HG03103 (cell line): ENCODE data around the gene TMEM132D.

Experiments used
- ATAC-seq: cut with Tn5 transposase; IDR thresholded peaks from one replicate; pipeline ENCODE4 v1.9.1; 2021; ENCODE audit warnings: low read depth; ENCODE audit not compliant: unreplicated experiment

The TMEM132D gene

GRCh38 chr12:129607301-129607700 is 296.5 kb downstream of the TMEM132D start:
- no peak for ATAC-seq

GRCh38 chr12:129606239-129606638 is 297.6 kb downstream of the TMEM132D start:
- no peak for ATAC-seq

GRCh38 chr12:129605666-129606065 is 298.2 kb downstream of the TMEM132D start:
- no peak for ATAC-seq

GRCh38 chr12:129604506-129604905 is 299.3 kb downstream of the TMEM132D start:
- no peak for ATAC-seq

GRCh38 chr12:129599406-129599805 is 304.4 kb downstream of the TMEM132D start:
- ATAC-seq = no peak

- ATAC-seq = no peak
Observed at GRCh38 chr12:129594098-129594497, 309.7 kb downstream of the TMEM132D start.

DNA sequence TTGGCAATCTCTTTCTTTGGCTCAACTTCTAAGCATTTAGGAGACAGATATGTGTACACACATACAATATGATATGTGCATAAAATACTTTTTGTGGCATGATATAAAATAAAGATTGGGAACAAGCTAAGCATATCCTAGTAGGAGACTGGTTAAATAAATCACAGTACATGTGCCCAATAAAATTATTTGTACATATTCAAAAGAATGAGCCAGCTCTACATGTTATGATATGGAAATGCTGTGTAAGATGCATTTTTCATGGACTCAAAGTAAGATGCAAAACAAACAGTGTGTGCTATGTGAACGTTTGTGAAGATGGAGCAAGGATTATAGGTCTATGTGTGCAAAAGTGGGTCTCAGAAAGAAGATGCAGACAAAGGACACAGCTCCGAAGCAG is 311.4 kb downstream of the TMEM132D start:
- no peak for ATAC-seq

DNA sequence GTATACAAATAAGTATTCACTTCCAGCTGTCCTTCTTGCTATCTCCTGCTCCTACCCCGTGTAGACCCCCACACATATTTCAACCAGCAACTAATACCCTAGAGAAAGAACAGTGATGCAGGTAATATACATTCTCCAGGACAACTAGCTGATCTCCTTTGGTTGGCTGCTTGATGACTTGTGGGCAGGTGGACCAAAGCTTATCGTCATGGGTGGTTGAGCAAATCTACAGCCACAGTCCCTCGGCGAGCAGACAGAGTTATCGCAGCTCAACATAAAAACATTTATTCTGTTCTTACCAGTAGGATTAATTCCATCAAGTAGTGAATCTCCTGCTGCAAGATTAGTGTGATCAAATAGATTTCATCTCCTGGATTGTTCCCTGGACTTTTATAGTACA is 314.3 kb downstream of the TMEM132D start:
- ATAC-seq = no peak

DNA sequence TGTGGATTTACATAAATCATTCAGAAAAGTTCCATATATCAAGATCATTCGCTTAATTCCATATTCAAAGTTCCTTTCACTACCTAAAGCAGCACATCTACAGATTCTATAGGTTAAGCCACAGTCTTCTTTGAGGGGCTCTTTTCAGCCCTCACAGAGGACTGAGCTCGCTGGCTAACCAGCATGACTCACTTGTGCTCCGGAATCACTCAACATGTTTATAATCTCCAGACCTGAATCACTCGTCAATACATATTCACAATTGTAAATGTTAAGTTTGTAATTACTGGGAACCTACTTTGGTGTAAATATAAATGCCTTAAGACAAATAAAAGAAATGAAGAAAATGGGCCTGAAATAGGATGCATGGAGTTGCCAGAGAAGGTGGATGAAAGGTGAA is 315.7 kb downstream of the TMEM132D start:
- ATAC-seq = no peak

DNA sequence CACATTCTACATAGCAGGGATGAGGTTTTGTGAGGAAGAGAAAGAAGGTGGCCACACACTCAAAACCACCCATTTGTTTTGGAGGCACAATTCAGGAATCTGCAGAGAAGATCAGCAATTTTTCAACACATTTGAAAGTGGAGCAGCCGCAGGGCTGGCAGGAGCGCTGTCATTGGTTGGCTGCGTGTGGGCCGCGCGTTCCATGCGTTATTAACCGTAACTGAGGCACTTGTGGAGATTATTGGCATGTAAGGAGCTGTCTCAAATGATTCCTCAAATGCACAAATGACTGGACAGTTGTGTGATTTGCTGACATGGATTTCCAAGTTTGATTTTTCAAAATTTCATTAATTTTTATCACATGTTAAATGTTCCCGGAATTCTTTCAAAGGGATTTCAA is 318.5 kb downstream of the TMEM132D start:
- no peak for ATAC-seq

DNA sequence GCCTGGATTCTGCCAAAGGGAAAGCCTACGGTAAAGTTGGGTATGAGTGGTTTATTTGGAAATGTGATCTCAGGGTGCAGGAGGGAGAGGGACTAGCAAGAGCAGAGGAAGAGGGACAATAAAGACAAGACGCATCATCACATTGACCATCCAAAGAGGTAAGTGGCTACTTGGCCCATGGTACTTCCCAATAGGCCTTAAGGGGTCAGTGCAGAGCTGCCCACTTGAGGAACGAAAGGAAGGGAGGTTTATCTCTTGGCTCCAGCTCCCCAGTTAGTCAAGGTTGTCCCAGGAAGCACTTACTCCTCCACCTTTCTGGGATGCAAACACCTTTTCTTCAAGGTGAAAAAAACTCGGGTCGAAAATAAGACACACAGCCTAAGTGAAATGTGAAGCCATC is 323.9 kb downstream of the TMEM132D start:
- no peak for ATAC-seq

- no peak for ATAC-seq
Observed at GRCh38 chr12:129571901-129572494, 331.8 kb downstream of the TMEM132D start.

GRCh38 chr12:129570796-129571400 is 332.9 kb downstream of the TMEM132D start:
- ATAC-seq = no peak

GRCh38 chr12:129566800-129567199 is 337.0 kb downstream of the TMEM132D start:
- ATAC-seq = no peak

- no peak for ATAC-seq
Observed at GRCh38 chr12:129564768-129565167, 339.1 kb downstream of the TMEM132D start.

DNA sequence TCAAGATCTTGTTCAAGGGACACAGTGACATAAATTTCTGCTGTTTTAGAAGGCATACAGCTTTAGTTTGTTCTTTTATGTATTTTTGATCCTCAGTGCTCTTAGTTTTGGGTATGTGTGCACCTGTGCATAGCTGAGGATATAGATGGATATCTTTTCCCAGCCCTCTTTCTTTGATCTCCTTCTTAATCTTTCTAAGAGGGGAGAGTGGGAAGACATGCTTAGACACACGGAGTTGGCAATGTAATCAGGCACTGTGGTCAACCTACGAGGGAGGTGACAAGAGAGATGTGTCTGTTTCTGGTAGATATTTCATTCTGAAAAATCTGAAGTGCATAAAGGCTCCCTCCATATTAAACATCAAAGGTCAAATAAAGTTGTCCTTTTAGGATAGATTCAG is 340.6 kb downstream of the TMEM132D start:
- no peak for ATAC-seq

GRCh38 chr12:129561304-129561703 is 342.5 kb downstream of the TMEM132D start:
- ATAC-seq = no peak

- no peak for ATAC-seq
Observed at GRCh38 chr12:129559776-129560175, 344.0 kb downstream of the TMEM132D start.

DNA sequence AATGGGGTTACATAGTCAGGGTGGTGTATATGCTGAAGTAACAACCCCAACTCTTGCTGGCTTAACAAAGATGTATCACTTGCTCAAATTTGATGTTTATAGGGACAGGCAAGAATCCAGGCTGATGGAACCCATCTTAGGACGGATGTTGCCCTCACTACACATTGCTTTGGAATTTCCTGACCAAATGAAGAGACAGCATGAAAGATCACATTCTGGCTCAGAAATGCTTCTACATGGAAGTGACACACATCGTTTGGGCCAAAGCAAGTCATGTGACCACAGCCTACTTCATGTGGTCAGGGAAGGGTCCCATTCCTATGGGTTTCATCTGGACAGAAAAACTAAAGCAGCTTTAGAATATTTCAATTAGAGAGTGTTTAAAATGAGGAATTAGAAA is 345.8 kb downstream of the TMEM132D start:
- no peak for ATAC-seq

DNA sequence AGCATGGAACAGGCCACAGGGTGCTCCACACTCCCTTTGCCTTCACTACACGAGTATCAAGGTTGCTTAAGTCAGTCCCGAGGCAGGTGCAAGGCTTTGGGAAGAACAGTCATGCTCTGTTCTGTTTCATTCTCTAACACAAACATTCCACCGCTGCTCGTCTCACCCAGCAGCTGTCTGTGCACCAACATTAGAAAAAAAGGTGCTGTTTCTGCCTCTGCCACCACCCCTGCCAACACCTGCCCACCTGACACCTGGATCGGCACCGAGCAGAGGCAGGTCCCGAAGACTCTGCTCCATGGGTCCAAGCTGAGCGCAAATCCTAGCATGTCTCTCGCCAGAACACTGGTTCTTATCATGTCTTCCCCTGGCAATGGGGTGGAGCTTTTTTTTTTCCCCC is 347.7 kb downstream of the TMEM132D start:
- no peak for ATAC-seq

DNA sequence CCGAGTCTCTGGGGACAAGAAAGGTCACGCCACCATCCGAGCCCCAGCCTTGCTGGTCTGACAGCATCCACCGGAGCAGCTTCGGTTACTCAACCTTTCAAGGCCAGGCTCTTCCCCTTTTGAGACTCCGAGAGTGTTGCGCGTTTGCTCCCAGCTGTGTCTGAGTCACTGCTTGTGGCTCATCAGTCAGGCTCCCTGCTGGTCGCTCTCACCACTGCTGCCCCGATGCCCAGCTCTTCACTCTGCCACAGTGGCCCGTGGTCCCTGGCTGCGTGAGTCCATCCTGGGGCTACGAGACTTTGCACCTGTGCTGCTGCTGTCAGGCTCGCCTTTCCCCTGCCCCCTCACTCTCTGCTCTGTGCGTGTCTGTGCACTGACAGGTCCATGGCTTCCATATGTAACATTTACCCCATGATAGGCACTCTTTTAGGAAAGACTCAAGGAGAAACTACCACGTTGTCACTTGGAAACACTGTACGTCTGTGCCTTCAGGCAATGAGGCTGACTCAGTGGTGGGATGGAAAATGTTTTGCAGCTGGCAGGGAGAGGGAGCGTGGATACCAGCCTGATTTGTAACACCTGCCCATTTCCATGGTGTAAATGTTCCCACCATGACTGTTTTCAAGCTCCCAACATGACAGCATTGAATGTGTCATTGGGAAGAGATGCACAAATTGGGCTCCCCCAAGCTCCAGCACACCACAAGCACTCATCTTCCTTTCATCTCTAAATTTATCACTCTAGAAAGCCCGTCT is 350.7 kb downstream of the TMEM132D start:
- ATAC-seq = no peak

GRCh38 chr12:129551441-129551840 is 352.4 kb downstream of the TMEM132D start:
- no peak for ATAC-seq
